Left lobe of liver (tissue), 2 donors: ENCODE measurements around the gene CD320. TPM values are rescaled to one million over a fixed set of nuclear protein-coding genes. Genes with fewer than 3 reads are reported as not detected.

Experiments used
- ATAC-seq: fragments of 200-7000 bp; cut with Tn5 transposase; one replicate; pipeline ENCODE4 v1.9.1; 2020; ENCODE audit warnings: mild to moderate bottlenecking, moderate library complexity
- DNase-seq: peaks from one replicate; pipeline ENCODE4 v3.0.0-alpha.2; 2020; ENCODE audit warnings: low spot score
- total RNA-seq: library from RNA; stranded (reverse); gene quantifications from one replicate; pipeline ENCODE4 v1.2.1, GENCODE V29; 2021
- donor health status: DM: no; HTN: no; CAD: no; lungs with moderate emphysema.
- donor health status: DM: no; HTN: yes; CAD: no.

Gene CD320
- total RNA-seq, 1 donor from 2014 or later: 16.3 TPM

- DNase-seq: no peak
- no peak for ATAC-seq
These were observed 52.6 kb downstream of the CD320 start for GRCh38 chr19:8255426-8256125.

DNA sequence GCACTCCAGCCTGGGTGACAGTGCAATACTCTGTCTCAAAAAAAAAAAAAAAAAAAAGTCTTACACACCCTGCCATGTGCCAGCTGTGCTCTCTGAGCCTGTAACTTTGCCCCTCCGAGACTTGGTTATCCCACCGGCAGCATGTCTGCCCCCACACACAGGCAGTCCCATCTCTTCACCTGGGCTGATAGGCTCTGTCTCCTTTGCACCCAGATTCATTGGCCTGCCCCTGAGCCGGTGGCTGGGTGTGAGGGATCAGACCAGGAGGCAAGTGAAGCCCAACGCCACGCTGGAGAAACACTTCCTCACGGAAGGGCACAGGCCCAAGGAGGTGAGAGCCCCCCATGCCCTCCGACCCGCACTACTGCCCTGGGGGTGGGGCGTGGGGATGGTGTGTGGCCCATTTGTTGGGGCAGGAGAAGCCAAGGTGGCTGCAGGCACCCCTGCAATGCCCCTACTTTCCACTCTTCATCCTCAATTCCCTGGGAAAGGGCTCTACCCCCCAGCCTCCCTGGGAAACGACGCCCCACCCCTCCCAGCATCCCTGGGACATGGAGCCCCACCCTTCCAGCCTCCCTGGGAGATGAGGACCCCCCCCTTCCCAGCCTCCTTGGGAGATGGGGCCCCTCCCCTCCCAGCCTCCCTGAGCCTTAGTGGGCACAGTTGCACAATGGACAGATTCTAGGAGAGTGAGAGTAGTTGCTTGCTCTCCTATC, 53.7 kb downstream of the CD320 start:
- DNase-seq (no peak), ATAC-seq (no peak)

DNA sequence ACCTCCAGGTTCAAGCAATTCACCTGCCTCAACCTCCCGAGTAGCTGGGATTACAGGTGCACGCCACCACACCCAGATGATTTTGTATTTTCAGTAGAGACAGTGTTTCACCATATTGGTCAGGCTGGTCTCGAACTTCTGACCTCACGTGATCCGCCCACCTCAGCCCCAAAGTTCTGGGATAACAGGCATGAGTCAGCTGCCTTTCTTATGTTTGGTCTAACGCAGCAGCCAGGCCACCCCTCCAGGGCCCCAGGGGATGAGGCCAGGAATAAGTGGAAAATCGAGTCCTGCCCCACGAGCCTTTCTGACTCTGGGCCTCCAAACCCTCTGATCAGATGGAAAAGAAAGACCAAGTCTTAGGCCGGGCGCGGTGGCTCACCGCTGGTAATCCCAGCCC, 54.5 kb downstream of the CD320 start:
- no peak for DNase-seq
- ATAC-seq: no peak

DNA sequence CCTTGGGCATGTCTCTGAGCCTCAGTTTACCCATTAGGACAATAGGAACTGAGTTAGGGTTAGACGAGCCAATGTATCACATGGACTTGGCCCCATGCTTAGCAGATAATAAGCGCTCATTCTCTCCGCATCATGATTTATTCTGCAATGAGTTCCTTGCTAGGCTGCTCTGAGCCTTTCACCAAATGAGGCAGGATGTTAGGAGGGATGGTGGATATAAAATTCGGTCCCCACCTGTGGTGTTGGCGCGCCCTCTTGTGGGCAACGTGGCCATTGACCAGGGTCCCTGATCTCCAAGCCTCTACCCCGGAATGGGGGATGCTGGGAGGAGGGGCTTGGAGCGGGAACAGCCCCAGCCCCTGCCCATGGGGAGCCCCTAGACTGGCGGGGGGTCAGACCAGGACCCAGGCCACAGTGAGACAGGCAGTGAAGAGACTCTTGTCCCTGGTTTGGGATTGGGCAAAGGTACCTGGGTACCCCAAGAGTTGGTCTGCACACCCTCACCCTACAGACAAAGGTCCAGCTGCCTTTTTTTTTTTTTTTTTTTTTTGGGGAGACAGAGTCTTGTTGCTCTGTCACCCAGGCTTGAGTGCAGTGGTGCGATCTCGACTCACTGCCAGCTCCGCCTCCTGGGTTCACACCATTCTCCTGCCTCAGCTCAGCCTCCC, 55.1 kb downstream of the CD320 start:
- ATAC-seq (peak; percentile 64), DNase-seq (peak; percentile 81)

Other genes starting within 250 kb of the CD320 start
- gene FBN3, start 158.8 kb downstream of the CD320 start, total RNA-seq: 0.63 TPM
- 67.3 TPM for gene CERS4, start 99.0 kb downstream of the CD320 start, total RNA-seq
- 28.5 TPM for gene NDUFA7, start 13.0 kb upstream of the CD320 start, total RNA-seq
- gene RPS28, start 13.1 kb upstream of the CD320 start, total RNA-seq: 653 TPM
- gene KANK3, start 34.9 kb upstream of the CD320 start, total RNA-seq: 7.2 TPM
- 64.2 TPM for gene ANGPTL4, start 55.8 kb upstream of the CD320 start, total RNA-seq
- 57.5 TPM for gene RAB11B, start 82.0 kb upstream of the CD320 start, total RNA-seq
- gene MARCHF2, start 104.9 kb upstream of the CD320 start, total RNA-seq: 44.6 TPM
- 66.9 TPM for gene HNRNPM, start 136.6 kb upstream of the CD320 start, total RNA-seq
- gene PRAM1, start 194.3 kb upstream of the CD320 start, total RNA-seq: 1.7 TPM
- 12.0 TPM for gene ZNF414, start 205.8 kb upstream of the CD320 start, total RNA-seq